Measurements from ENCODE around the gene PEPD.

Gene PEPD

DNA sequence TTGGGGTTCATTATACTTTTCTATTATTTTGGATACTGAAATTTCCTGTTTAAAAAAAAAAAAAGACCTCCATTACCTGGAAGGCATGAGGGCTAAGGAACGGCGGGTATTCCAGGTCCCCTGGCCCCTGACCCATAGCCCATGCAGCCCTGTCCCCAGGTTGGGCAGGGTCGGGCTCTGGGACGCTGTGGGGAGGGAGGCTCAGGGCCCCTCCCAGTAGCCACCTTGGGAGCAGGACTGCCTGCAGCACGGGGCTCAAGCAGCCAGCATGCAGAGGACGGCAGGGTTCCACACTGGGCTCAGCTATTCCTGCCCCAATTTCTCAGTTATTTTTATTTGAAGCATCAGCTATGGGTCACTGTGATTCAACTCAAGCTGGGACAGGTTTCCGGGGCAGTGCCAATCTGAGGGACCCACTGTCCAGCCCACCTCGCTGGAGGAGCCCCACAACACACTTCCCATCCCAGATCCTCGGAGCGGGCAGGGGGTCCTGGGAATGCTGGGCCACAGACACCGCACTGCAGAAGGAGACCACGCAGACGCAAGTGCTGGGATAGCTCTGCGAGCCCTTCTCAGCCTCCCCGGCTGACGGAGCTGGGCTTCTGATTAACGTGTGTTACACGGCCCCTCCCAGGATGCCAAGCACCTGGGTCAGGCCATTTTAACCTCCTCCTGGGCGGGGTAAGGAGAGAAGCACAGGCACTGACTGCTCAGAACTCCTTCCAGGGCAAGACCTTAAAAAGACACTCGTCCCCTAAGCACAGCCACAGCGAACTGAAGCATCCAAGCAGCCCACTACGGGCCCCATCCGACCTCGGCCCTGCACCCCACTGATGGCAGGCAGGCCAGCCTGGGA lies 60.1 kb downstream of the PEPD start:
- H3K4me1 ChIP-seq (ENCODE audit: low read length), result no peaks in the 10 kb centered on the region
- no peaks in the 10 kb centered on the region for H4K20me1 ChIP-seq (ENCODE audit: insufficient read depth, low read length)
- no peak for TF ChIP-seq EZH2phosphoT487 (IDR thresholded peaks at IDR 0.05; ENCODE audit: low read length)
- TF ChIP-seq, protein P1, sequence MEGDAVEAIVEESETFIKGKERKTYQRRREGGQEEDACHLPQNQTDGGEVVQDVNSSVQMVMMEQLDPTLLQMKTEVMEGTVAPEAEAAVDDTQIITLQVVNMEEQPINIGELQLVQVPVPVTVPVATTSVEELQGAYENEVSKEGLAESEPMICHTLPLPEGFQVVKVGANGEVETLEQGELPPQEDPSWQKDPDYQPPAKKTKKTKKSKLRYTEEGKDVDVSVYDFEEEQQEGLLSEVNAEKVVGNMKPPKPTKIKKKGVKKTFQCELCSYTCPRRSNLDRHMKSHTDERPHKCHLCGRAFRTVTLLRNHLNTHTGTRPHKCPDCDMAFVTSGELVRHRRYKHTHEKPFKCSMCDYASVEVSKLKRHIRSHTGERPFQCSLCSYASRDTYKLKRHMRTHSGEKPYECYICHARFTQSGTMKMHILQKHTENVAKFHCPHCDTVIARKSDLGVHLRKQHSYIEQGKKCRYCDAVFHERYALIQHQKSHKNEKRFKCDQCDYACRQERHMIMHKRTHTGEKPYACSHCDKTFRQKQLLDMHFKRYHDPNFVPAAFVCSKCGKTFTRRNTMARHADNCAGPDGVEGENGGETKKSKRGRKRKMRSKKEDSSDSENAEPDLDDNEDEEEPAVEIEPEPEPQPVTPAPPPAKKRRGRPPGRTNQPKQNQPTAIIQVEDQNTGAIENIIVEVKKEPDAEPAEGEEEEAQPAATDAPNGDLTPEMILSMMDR (IDR thresholded peaks at IDR 0.05; ENCODE audit: low read length), result no peak
- TF ChIP-seq EZH2 (optimal IDR thresholded peaks at IDR 0.05; ENCODE audit: low read depth, low read length), result no peak
- H3K36me3 ChIP-seq (replicated peaks; ENCODE audit: insufficient read depth, low read length), result no peaks in the 10 kb centered on the region
- no peaks in the 10 kb centered on the region for H3K9me2 ChIP-seq (replicated peaks; ENCODE audit: insufficient read depth, low read length)
- H3K4me2 ChIP-seq (ENCODE audit: low read depth, low read length), result no peak overlapping the region
- no peaks in the 10 kb centered on the region for H3F3A ChIP-seq (ENCODE audit: insufficient read depth, low read length)
- no peak overlapping the region for H2AFZ ChIP-seq (ENCODE audit: low read length)
- no peak overlapping the region for H3K9ac ChIP-seq (ENCODE audit: low read length)
- no peaks in the 10 kb centered on the region for H3K27me3 ChIP-seq (replicated peaks; ENCODE audit: insufficient read depth, low read length)
- no peak for DNase-seq
- no peak overlapping the region for H3K4me3 ChIP-seq (ENCODE audit: low read length)
- H3K27ac ChIP-seq (ENCODE audit: low read length), result no peak overlapping the region
- H3K9me3 ChIP-seq (replicated peaks; ENCODE audit: insufficient read depth, low read length), result no peaks in the 10 kb centered on the region
- no peaks in the 10 kb centered on the region for H3K79me2 ChIP-seq (ENCODE audit: low read length)

DNA sequence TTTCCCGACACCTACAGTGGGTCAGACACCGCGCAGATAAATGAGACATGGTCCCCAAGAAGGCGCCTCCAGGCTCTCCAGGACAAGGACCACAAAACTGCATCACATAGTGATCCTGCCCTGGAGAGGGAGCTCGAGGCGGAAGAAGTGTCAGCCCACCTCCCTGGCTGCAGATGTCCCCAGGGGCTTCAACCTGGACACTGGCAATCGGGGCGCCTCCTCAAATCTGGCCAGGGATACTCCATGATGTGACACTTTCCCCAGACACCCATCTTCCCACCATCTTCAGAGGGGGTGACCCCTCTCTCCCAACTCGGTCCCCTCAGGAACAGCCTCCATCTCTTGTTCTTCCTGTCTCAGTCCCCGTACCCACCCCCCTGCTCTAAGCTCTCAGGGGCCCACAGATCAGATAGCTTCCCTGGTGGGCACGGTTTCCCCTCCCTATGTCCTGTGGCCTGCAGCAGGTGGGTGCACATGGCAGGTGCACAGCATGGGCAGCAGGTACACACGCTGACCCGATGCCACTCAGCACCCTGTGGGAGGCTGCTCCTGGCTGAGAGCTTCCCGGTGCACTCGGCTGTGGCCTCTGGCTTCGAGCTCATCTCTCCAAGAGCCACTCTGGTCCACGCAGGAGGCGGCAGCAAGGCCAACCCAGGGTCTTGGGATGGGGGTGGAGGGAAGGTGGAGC lies 61.2 kb downstream of the PEPD start:
- Histone ChIP-seq H3K4me1 (ENCODE audit: low read length) (no peaks in the 10 kb centered on the region), H3K9me2 (replicated peaks; ENCODE audit: insufficient read depth, low read length) (no peaks in the 10 kb centered on the region), H3K9me3 (replicated peaks; ENCODE audit: insufficient read depth, low read length) (no peaks in the 10 kb centered on the region), H3K36me3 (replicated peaks; ENCODE audit: insufficient read depth, low read length) (no peaks in the 10 kb centered on the region), H2AFZ (ENCODE audit: low read length) (no peak overlapping the region), H3K79me2 (ENCODE audit: low read length) (no peaks in the 10 kb centered on the region), H3F3A (ENCODE audit: insufficient read depth, low read length) (no peaks in the 10 kb centered on the region), H3K4me3 (ENCODE audit: low read length) (no peak overlapping the region), H3K4me2 (ENCODE audit: low read depth, low read length) (no peak overlapping the region), H3K27ac (ENCODE audit: low read length) (no peak overlapping the region), H4K20me1 (ENCODE audit: insufficient read depth, low read length) (no peaks in the 10 kb centered on the region), H3K27me3 (replicated peaks; ENCODE audit: insufficient read depth, low read length) (no peaks in the 10 kb centered on the region), H3K9ac (ENCODE audit: low read length) (no peak overlapping the region)
- no peak for DNase-seq
- no peak for TF ChIP-seq EZH2 (optimal IDR thresholded peaks at IDR 0.05; ENCODE audit: low read depth, low read length)
- TF ChIP-seq, protein P1 (IDR thresholded peaks at IDR 0.05; ENCODE audit: low read length), result no peak
- TF ChIP-seq EZH2phosphoT487 (IDR thresholded peaks at IDR 0.05; ENCODE audit: low read length), result no peak

GRCh38 chr19:33459222-33460090 lies 62.1 kb downstream of the PEPD start:
- H3K9ac ChIP-seq (ENCODE audit: low read length), result no peak overlapping the region
- DNase-seq, result no peak
- no peaks in the 10 kb centered on the region for H3F3A ChIP-seq (ENCODE audit: insufficient read depth, low read length)
- H3K79me2 ChIP-seq (ENCODE audit: low read length), result no peaks in the 10 kb centered on the region
- no peaks in the 10 kb centered on the region for H3K4me1 ChIP-seq (ENCODE audit: low read length)
- 0 out of 2 replicates have a peak, but pooled peaks cover 4% of the 10 kb centered on the region for H4K20me1 ChIP-seq (ENCODE audit: insufficient read depth, low read length)
- no peak overlapping the region for H3K27ac ChIP-seq (ENCODE audit: low read length)
- H3K9me2 ChIP-seq (replicated peaks; ENCODE audit: insufficient read depth, low read length), result no peaks in the 10 kb centered on the region
- H3K4me3 ChIP-seq (ENCODE audit: low read length), result no peak overlapping the region
- no peaks in the 10 kb centered on the region for H3K9me3 ChIP-seq (replicated peaks; ENCODE audit: insufficient read depth, low read length)
- TF ChIP-seq, protein P1 (IDR thresholded peaks at IDR 0.05; ENCODE audit: low read length), result no peak
- TF ChIP-seq EZH2phosphoT487 (IDR thresholded peaks at IDR 0.05; ENCODE audit: low read length), result no peak
- TF ChIP-seq EZH2 (optimal IDR thresholded peaks at IDR 0.05; ENCODE audit: low read depth, low read length), result no peak
- no peak overlapping the region for H3K4me2 ChIP-seq (ENCODE audit: low read depth, low read length)
- H3K36me3 ChIP-seq (replicated peaks; ENCODE audit: insufficient read depth, low read length), result no peaks in the 10 kb centered on the region
- no peaks in the 10 kb centered on the region for H3K27me3 ChIP-seq (replicated peaks; ENCODE audit: insufficient read depth, low read length)
- no peak overlapping the region for H2AFZ ChIP-seq (ENCODE audit: low read length)
